Karpas-422 (cell line): ENCODE measurements around the gene ZC3H4. TPM values are rescaled to one million over a fixed set of nuclear protein-coding genes. Genes with fewer than 3 reads are reported as not detected.

Experiments used
- DNase-seq: peaks from one replicate; pipeline ENCODE4 v3.0.0-alpha.2; 2015
- H2AFZ ChIP-seq: fragments of 200-600 bp; sonication (generic); 2 replicates; pipeline ENCODE4 v1.6.1; 2014; ENCODE audit warnings: antibody characterized with exemption, low read length, mixed read lengths
- H3K27ac ChIP-seq: fragments of 200-600 bp; sonication (generic); 2 replicates; pipeline ENCODE4 v1.5.1; 2014; ENCODE audit warnings: mild to moderate bottlenecking, low read length, moderate library complexity
- H3K27me3 ChIP-seq: fragments of 200-600 bp; sonication (generic); 2 replicates; pipeline ENCODE4 v1.6.1; 2014; ENCODE audit warnings: low read length, mixed read lengths
- H3K36me3 ChIP-seq: fragments of 200-600 bp; sonication (generic); 2 replicates; pipeline ENCODE4 v1.6.1; 2014; ENCODE audit warnings: low read length, mixed read lengths; ENCODE audit not compliant: insufficient read depth
- H3K4me1 ChIP-seq: fragments of 200-600 bp; sonication (generic); 2 replicates; pipeline ENCODE4 v1.6.1; 2014; ENCODE audit warnings: mild to moderate bottlenecking, low read length, mixed read lengths
- H3K4me2 ChIP-seq: fragments of 200-600 bp; sonication (generic); 2 replicates; pipeline ENCODE4 v1.6.1; 2014; ENCODE audit warnings: low read length, low read depth, mild to moderate bottlenecking; ENCODE audit not compliant: poor library complexity, severe bottlenecking
- H3K4me3 ChIP-seq: fragments of 200-600 bp; sonication (generic); 2 replicates; pipeline ENCODE4 v1.5.1; 2014; ENCODE audit warnings: mild to moderate bottlenecking, antibody characterized with exemption, low read length, mixed read lengths
- H3K79me2 ChIP-seq: fragments of 200-600 bp; sonication (generic); 2 replicates; pipeline ENCODE4 v1.6.1; 2014; ENCODE audit warnings: mild to moderate bottlenecking, low read length, mixed read lengths
- H3K9ac ChIP-seq: fragments of 200-600 bp; sonication (generic); 2 replicates; pipeline ENCODE4 v1.6.0; 2014; ENCODE audit warnings: low read length
- H3K9me2 ChIP-seq: fragments of 200-600 bp; sonication (generic), shearing (Covaris generic); replicated peaks from 2 replicates; pipeline ENCODE4 v1.6.0; 2014; ENCODE audit warnings: mild to moderate bottlenecking, low read length, moderate library complexity; ENCODE audit not compliant: insufficient read depth
- H3K9me3 ChIP-seq: fragments of 300-700, 200-600 bp; sonication (generic); 2 replicates; pipeline ENCODE4 v1.6.1; 2014; ENCODE audit warnings: low read length, mixed read lengths
- H4K20me1 ChIP-seq: fragments of 200-600 bp; sonication (generic); 2 replicates; pipeline ENCODE4 v1.6.1; 2014; ENCODE audit warnings: mild to moderate bottlenecking, antibody characterized with exemption, low read length, low read depth; ENCODE audit not compliant: insufficient read depth
- total RNA-seq: library from RNA; depleted of rRNA; stranded (reverse); fragments of >200 nt; shearing (Covaris generic); gene quantifications from 2 replicates; pipeline ENCODE4 v1.2.3, GENCODE V29; 2014; ENCODE audit warnings: low replicate concordance

The ZC3H4 gene
- total RNA-seq, 1 experiment from 2014 or later = 13.0 TPM

- Histone ChIP-seq H3K9me2 (no peaks in the 10 kb centered on the region), H3K9ac (no peak overlapping the region), H3K9me3 (no peaks in the 10 kb centered on the region)
Measured at GRCh38 chr19:47026889-47027288, 86.7 kb downstream of the ZC3H4 start.

GRCh38 chr19:47026156-47026555 is 87.4 kb downstream of the ZC3H4 start:
- no peaks in the 10 kb centered on the region for H3K27me3 ChIP-seq
- no peaks in the 10 kb centered on the region for H3K36me3 ChIP-seq
- no peaks in the 10 kb centered on the region for H3K79me2 ChIP-seq
- no peak overlapping the region for H3K4me3 ChIP-seq
- H2AFZ ChIP-seq = no peak overlapping the region
- no peak for DNase-seq
- no peaks in the 10 kb centered on the region for H3K4me1 ChIP-seq
- no peak overlapping the region for H3K9ac ChIP-seq
- H4K20me1 ChIP-seq = no peaks in the 10 kb centered on the region
- no peak overlapping the region for H3K27ac ChIP-seq
- H3K4me2 ChIP-seq = no peak overlapping the region
- no peaks in the 10 kb centered on the region for H3K9me2 ChIP-seq
- H3K9me3 ChIP-seq = no peaks in the 10 kb centered on the region

More at GRCh38 chr19:47026889-47027288, 86.7 kb downstream of the ZC3H4 start:
- Histone ChIP-seq H3K79me2 (no peaks in the 10 kb centered on the region), H3K4me2 (no peak overlapping the region), H3K4me3 (no peak overlapping the region), H4K20me1 (no peaks in the 10 kb centered on the region), H3K36me3 (no peaks in the 10 kb centered on the region), H2AFZ (no peak overlapping the region), H3K4me1 (no peaks in the 10 kb centered on the region), H3K27ac (no peak overlapping the region), H3K27me3 (no peaks in the 10 kb centered on the region)
- no peak for DNase-seq

GRCh38 chr19:47024502-47024901 is 89.1 kb downstream of the ZC3H4 start:
- Histone ChIP-seq H3K9me3 (no peaks in the 10 kb centered on the region), H3K4me1 (no peaks in the 10 kb centered on the region), H3K4me2 (no peak overlapping the region), H3K27me3 (no peaks in the 10 kb centered on the region), H3K27ac (no peak overlapping the region), H3K79me2 (no peaks in the 10 kb centered on the region), H3K4me3 (no peak overlapping the region), H2AFZ (no peak overlapping the region), H3K36me3 (no peaks in the 10 kb centered on the region), H4K20me1 (no peaks in the 10 kb centered on the region), H3K9me2 (no peaks in the 10 kb centered on the region), H3K9ac (no peak overlapping the region)
- DNase-seq = no peak

GRCh38 chr19:47023448-47023794 is 90.2 kb downstream of the ZC3H4 start:
- no peak overlapping the region for H3K9ac ChIP-seq

GRCh38 chr19:47022541-47023447 is 90.8 kb downstream of the ZC3H4 start:
- no peaks in the 10 kb centered on the region for H3K27me3 ChIP-seq
- no peaks in the 10 kb centered on the region for H3K9me2 ChIP-seq
- peak overlapping the region; percentile 15 for H3K4me2 ChIP-seq
- no peak overlapping the region for H3K4me3 ChIP-seq
- H4K20me1 ChIP-seq = no peaks in the 10 kb centered on the region
- no peak overlapping the region for H3K9ac ChIP-seq
- no peaks in the 10 kb centered on the region for H3K79me2 ChIP-seq
- no peaks in the 10 kb centered on the region for H3K9me3 ChIP-seq
- no peak overlapping the region for H3K27ac ChIP-seq
- H3K4me1 ChIP-seq = no peaks in the 10 kb centered on the region
- no peak for DNase-seq
- no peaks in the 10 kb centered on the region for H3K36me3 ChIP-seq
- no peak overlapping the region for H2AFZ ChIP-seq

More at GRCh38 chr19:47023448-47023794, 90.2 kb downstream of the ZC3H4 start:
- DNase-seq = no peak
- Histone ChIP-seq H3K79me2 (no peaks in the 10 kb centered on the region), H3K4me3 (no peak overlapping the region), H3K27me3 (no peaks in the 10 kb centered on the region), H3K27ac (no peak overlapping the region), H4K20me1 (no peaks in the 10 kb centered on the region), H3K4me2 (peak overlapping the region; percentile 15), H2AFZ (no peak overlapping the region), H3K36me3 (no peaks in the 10 kb centered on the region), H3K9me2 (no peaks in the 10 kb centered on the region), H3K4me1 (no peaks in the 10 kb centered on the region), H3K9me3 (no peaks in the 10 kb centered on the region)

- H3K4me2 ChIP-seq = no peak overlapping the region
- no peak overlapping the region for H3K4me3 ChIP-seq
- H2AFZ ChIP-seq = no peak overlapping the region
- no peaks in the 10 kb centered on the region for H3K27me3 ChIP-seq
- no peak overlapping the region for H3K27ac ChIP-seq
- no peaks in the 10 kb centered on the region for H3K36me3 ChIP-seq
- no peaks in the 10 kb centered on the region for H3K4me1 ChIP-seq
- H3K9me3 ChIP-seq = no peaks in the 10 kb centered on the region
- H3K9me2 ChIP-seq = no peaks in the 10 kb centered on the region
- H3K79me2 ChIP-seq = no peaks in the 10 kb centered on the region
- DNase-seq = no peak
- no peak overlapping the region for H3K9ac ChIP-seq
- H4K20me1 ChIP-seq = no peaks in the 10 kb centered on the region
Measured at GRCh38 chr19:47022140-47022536, 91.4 kb downstream of the ZC3H4 start.

- no peaks in the 10 kb centered on the region for H3K9me2 ChIP-seq
- no peaks in the 10 kb centered on the region for H3K36me3 ChIP-seq
- H2AFZ ChIP-seq = no peak overlapping the region
- no peaks in the 10 kb centered on the region for H3K79me2 ChIP-seq
- no peak for DNase-seq
- H3K27me3 ChIP-seq = no peaks in the 10 kb centered on the region
- H3K4me2 ChIP-seq = no peak overlapping the region
- no peak overlapping the region for H3K4me3 ChIP-seq
- no peaks in the 10 kb centered on the region for H4K20me1 ChIP-seq
- no peaks in the 10 kb centered on the region for H3K9me3 ChIP-seq
- no peaks in the 10 kb centered on the region for H3K4me1 ChIP-seq
- H3K27ac ChIP-seq = no peak overlapping the region
- no peak overlapping the region for H3K9ac ChIP-seq
Measured at GRCh38 chr19:47021536-47022139, 91.9 kb downstream of the ZC3H4 start.

- Histone ChIP-seq H3K4me3 (no peak overlapping the region), H3K4me2 (no peak overlapping the region), H3K9ac (no peak overlapping the region), H3K36me3 (no peaks in the 10 kb centered on the region), H3K79me2 (no peaks in the 10 kb centered on the region), H3K27me3 (no peaks in the 10 kb centered on the region), H2AFZ (no peak overlapping the region), H4K20me1 (no peaks in the 10 kb centered on the region), H3K9me3 (no peaks in the 10 kb centered on the region), H3K9me2 (no peaks in the 10 kb centered on the region), H3K4me1 (no peaks in the 10 kb centered on the region), H3K27ac (no peak overlapping the region)
- DNase-seq = no peak
Measured at GRCh38 chr19:47020992-47021496, 92.5 kb downstream of the ZC3H4 start.
